ENCODE data around the gene SECTM1.
"Not testable (repeated sequence)": the region's sequence is repeated elsewhere in the genome, so short reads cannot be mapped to it uniquely, and the experiment has no call there.

The SECTM1 gene

GRCh38 chr17:82380860-82381702, 47.5 kb upstream of the SECTM1 start:
- Histone ChIP-seq H3K9ac (ENCODE audit: low read length) (no peak overlapping the region), H3F3A (ENCODE audit: insufficient read depth) (no peaks in the 10 kb centered on the region), H3K27me3 (ENCODE audit: low read length) (no peaks in the 10 kb centered on the region), H3K4me2 (ENCODE audit: low read depth, low read length, poor library complexity, severe bottlenecking) (no peak overlapping the region), H2AFZ (ENCODE audit: low read depth, low read length, severe bottlenecking) (no peak overlapping the region), H4K20me1 (ENCODE audit: low read depth, low read length) (no peaks in the 10 kb centered on the region), H3K9me2 (replicated peaks; ENCODE audit: insufficient read depth, low read length) (no peaks in the 10 kb centered on the region), H3K4me3 (ENCODE audit: insufficient read depth, low read length, poor library complexity, severe bottlenecking) (no peak overlapping the region), H3K27ac (ENCODE audit: low read depth, low read length) (no peak overlapping the region), H3K36me3 (ENCODE audit: low read length) (no peaks in the 10 kb centered on the region), H3K79me2 (ENCODE audit: insufficient read depth, low read length) (no peaks in the 10 kb centered on the region), H3K9me3 (ENCODE audit: insufficient read depth, low read length) (no peaks in the 10 kb centered on the region)
- TF ChIP-seq EZH2phosphoT487 (conservative IDR thresholded peaks at IDR 0.05; ENCODE audit: low read length) (no peak), CTCF (IDR thresholded peaks at IDR 0.05; ENCODE audit: insufficient read depth, low read length, poor library complexity, severe bottlenecking) (no peak)

- no peak overlapping the region for H3K4me3 ChIP-seq (ENCODE audit: insufficient read depth, low read length, poor library complexity, severe bottlenecking)
- H3K4me2 ChIP-seq (ENCODE audit: low read depth, low read length, poor library complexity, severe bottlenecking) = no peak overlapping the region
- H3F3A ChIP-seq (ENCODE audit: insufficient read depth) = no peaks in the 10 kb centered on the region
- no peaks in the 10 kb centered on the region for H4K20me1 ChIP-seq (ENCODE audit: low read depth, low read length)
- H3K9me2 ChIP-seq (replicated peaks; ENCODE audit: insufficient read depth, low read length) = no peaks in the 10 kb centered on the region
- no peaks in the 10 kb centered on the region for H3K9me3 ChIP-seq (ENCODE audit: insufficient read depth, low read length)
- no peak overlapping the region for H3K27ac ChIP-seq (ENCODE audit: low read depth, low read length)
- H3K79me2 ChIP-seq (ENCODE audit: insufficient read depth, low read length) = no peaks in the 10 kb centered on the region
- H3K27me3 ChIP-seq (ENCODE audit: low read length) = no peaks in the 10 kb centered on the region
- no peak overlapping the region for H2AFZ ChIP-seq (ENCODE audit: low read depth, low read length, severe bottlenecking)
- TF ChIP-seq CTCF (IDR thresholded peaks at IDR 0.05; ENCODE audit: insufficient read depth, low read length, poor library complexity, severe bottlenecking) (no peak), EZH2phosphoT487 (conservative IDR thresholded peaks at IDR 0.05; ENCODE audit: low read length) (no peak)
- no peak overlapping the region for H3K9ac ChIP-seq (ENCODE audit: low read length)
- H3K36me3 ChIP-seq (ENCODE audit: low read length) = no peaks in the 10 kb centered on the region
These were observed 45.1 kb upstream of the SECTM1 start for GRCh38 chr17:82378741-82379021.

- H3K79me2 ChIP-seq (ENCODE audit: insufficient read depth, low read length) = no peaks in the 10 kb centered on the region
- no peaks in the 10 kb centered on the region for H3F3A ChIP-seq (ENCODE audit: insufficient read depth)
- no peaks in the 10 kb centered on the region for H3K27me3 ChIP-seq (ENCODE audit: low read length)
- no peak overlapping the region for H2AFZ ChIP-seq (ENCODE audit: low read depth, low read length, severe bottlenecking)
- no peaks in the 10 kb centered on the region for H3K36me3 ChIP-seq (ENCODE audit: low read length)
- H3K27ac ChIP-seq (ENCODE audit: low read depth, low read length) = no peak overlapping the region
- no peaks in the 10 kb centered on the region for H4K20me1 ChIP-seq (ENCODE audit: low read depth, low read length)
- H3K4me2 ChIP-seq (ENCODE audit: low read depth, low read length, poor library complexity, severe bottlenecking) = no peak overlapping the region
- H3K9me3 ChIP-seq (ENCODE audit: insufficient read depth, low read length) = no peaks in the 10 kb centered on the region
- TF ChIP-seq CTCF (IDR thresholded peaks at IDR 0.05; ENCODE audit: insufficient read depth, low read length, poor library complexity, severe bottlenecking) = no peak
- TF ChIP-seq EZH2phosphoT487 (conservative IDR thresholded peaks at IDR 0.05; ENCODE audit: low read length) = no peak
- H3K9me2 ChIP-seq (replicated peaks; ENCODE audit: insufficient read depth, low read length) = no peaks in the 10 kb centered on the region
- no peak overlapping the region for H3K4me3 ChIP-seq (ENCODE audit: insufficient read depth, low read length, poor library complexity, severe bottlenecking)
- H3K9ac ChIP-seq (ENCODE audit: low read length) = no peak overlapping the region
These were observed 44.6 kb upstream of the SECTM1 start for GRCh38 chr17:82377924-82378740.

GRCh38 chr17:82377294-82377693, 43.7 kb upstream of the SECTM1 start:
- not testable (repeated sequence) for H3K79me2 ChIP-seq (ENCODE audit: insufficient read depth, low read length); H3K4me2 ChIP-seq (ENCODE audit: low read depth, low read length, poor library complexity, severe bottlenecking); H3K9me2 ChIP-seq (replicated peaks; ENCODE audit: insufficient read depth, low read length); H3K27me3 ChIP-seq (ENCODE audit: low read length); H3K4me3 ChIP-seq (ENCODE audit: insufficient read depth, low read length, poor library complexity, severe bottlenecking); H3F3A ChIP-seq (ENCODE audit: insufficient read depth); H3K9ac ChIP-seq (ENCODE audit: low read length); H3K27ac ChIP-seq (ENCODE audit: low read depth, low read length); H3K36me3 ChIP-seq (ENCODE audit: low read length); H3K9me3 ChIP-seq (ENCODE audit: insufficient read depth, low read length); H2AFZ ChIP-seq (ENCODE audit: low read depth, low read length, severe bottlenecking); H4K20me1 ChIP-seq (ENCODE audit: low read depth, low read length)
